Right cardiac atrium (tissue), 5 donors: Measurements from ENCODE around the gene ISG15. TPM values are rescaled to one million over a fixed set of nuclear protein-coding genes. Genes with fewer than 3 reads are reported as not detected.
"Not testable (repeated sequence)": the region's sequence is repeated elsewhere in the genome, so short reads cannot be mapped to it uniquely, and the experiment has no call there.

Source experiments
- ATAC-seq, 2 donors: fragments of 200-7000 bp; cut with Tn5 transposase; one replicate each; pipeline versions ENCODE4 v1.8.0 to v1.9.1; 2020; ENCODE audit warnings: moderate library complexity in 2 of 2, mild to moderate bottlenecking in 1 of 2
- DNase-seq, 3 donors: peaks; one replicate each; pipeline ENCODE4 v3.0.0-alpha.2; 2020
- H3K27ac ChIP-seq: one replicate; pipeline ENCODE4 v1.5.1; 2013; ENCODE audit warnings: mild to moderate bottlenecking, low read length, control low read depth, moderate library complexity
- H3K27me3 ChIP-seq: one replicate; pipeline ENCODE4 v1.6.1; 2013; ENCODE audit not compliant: control insufficient read depth, insufficient read depth
- H3K4me1 ChIP-seq: one replicate; pipeline ENCODE4 v1.6.1; 2013; ENCODE audit warnings: low read length; ENCODE audit not compliant: control insufficient read depth, insufficient read depth
- H3K4me3 ChIP-seq: one replicate; pipeline ENCODE4 v1.5.1; 2013; ENCODE audit warnings: low read length, control low read depth
- H3K9me3 ChIP-seq: one replicate; pipeline ENCODE4 v1.6.1; 2013; ENCODE audit warnings: low read length; ENCODE audit not compliant: control insufficient read depth
- WGBS: extraction: QIAGEN DNeasy Blood & Tissue Kit; methylation state at CpG from one replicate; pipeline ENCODE4 v1.1.7; 2013; 5-methylcytosine and 5-hydroxymethylcytosine counted together
- intact Hi-C, 4 donors: fragments of 100-400 bp; cut with DNase I; formaldehyde crosslinking; loops; one replicate each; pipeline versions ENCODE4 v1.11.0 to v1.14.0; 2022 to 2023
- polyA plus RNA-seq: library from polyadenylated mRNA; stranded (reverse); fragments of 200-250 nt; gene quantifications from one replicate; pipeline ENCODE4 v1.2.3, GENCODE V29; 2013
- total RNA-seq, 4 donors: library from RNA; stranded (reverse); fragmentation: NEBNext Ultra II Directional; extraction: Animal tissue kit (Norgen Biotek cat#: 25700); gene quantifications; one replicate each; pipeline ENCODE4 v1.2.1, GENCODE V29; 2021
- donor health status: healthy with polysubstance abuse.
- donor health status: DM: no; HTN: yes; CAD: no.
- donor health status: DM: no; HTN: no; CAD: no.
- donor health status: DM: no; HTN: yes; CAD: no; lungs with severe emphysema.
- donor health status: DM: yes; HTN: yes; CAD: no.

The ISG15 gene
- total and polyA plus RNA-seq, 5 donors = 16.1 to 65.5 (median 24.8) TPM

GRCh38 chr1:1017397-1018320 lies 4.4 kb downstream of the ISG15 start:
- H3K27ac ChIP-seq, H3K9me3 ChIP-seq, H3K4me3 ChIP-seq, DNase-seq, ATAC-seq, intact Hi-C loops, H3K27me3 ChIP-seq, H3K4me1 ChIP-seq: not testable (repeated sequence)
- 83% methylated on average over 17 of the region's 17 CpGs for WGBS

DNA sequence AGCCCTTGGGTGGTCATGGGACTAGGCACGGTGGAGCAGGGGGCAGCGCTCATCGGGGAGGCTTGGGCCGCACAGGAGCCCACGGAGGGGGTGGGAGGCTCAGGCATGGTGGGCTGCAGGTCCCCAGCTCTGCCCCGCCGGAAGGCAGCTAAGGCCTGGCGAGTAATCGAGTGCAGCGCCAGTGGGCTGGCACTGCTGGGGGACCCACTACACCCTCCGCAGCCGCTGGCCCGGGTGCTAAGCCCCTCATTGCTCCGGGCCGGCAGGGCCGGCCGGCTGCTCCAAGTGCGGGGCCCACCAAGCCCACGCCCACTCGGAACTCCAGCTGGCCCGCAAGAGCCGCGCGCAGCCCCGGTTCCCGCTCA lies 5.0 kb downstream of the ISG15 start:
- peak; percentile 17 to 66 (median 57) for DNase-seq
- intact Hi-C loops, H3K27me3 ChIP-seq, H3K27ac ChIP-seq, ATAC-seq, H3K4me3 ChIP-seq, H3K4me1 ChIP-seq, H3K9me3 ChIP-seq: not testable (repeated sequence)
- WGBS = 92% methylated on average over 26 of the region's 26 CpGs

- Histone ChIP-seq H3K4me3 (peak overlapping the region; percentile 93), H3K27me3 (no peaks in the 10 kb centered on the region), H3K27ac (peak overlapping the region; percentile 79), H3K4me1 (no peaks in the 10 kb centered on the region), H3K9me3 (no peaks in the 10 kb centered on the region)
- DNase-seq (peak; percentile 88 to 95 (median 95)), ATAC-seq (peak; percentile 81 to 91)
- intact Hi-C loops = no loop called here
- 2% methylated on average over 83 of the region's 91 CpGs for WGBS
Observed at GRCh38 chr1:1019122-1019999, 6.1 kb downstream of the ISG15 start.

- H3K4me1 ChIP-seq = no peaks in the 10 kb centered on the region
- no peaks in the 10 kb centered on the region for H3K9me3 ChIP-seq
Observed at GRCh38 chr1:1020000-1020404, 6.7 kb downstream of the ISG15 start, which contains the start of gene AGRN. Gene AGRN, plus strand, starts transcription at chr1:1020120. Its CDS starts 53 bp downstream, at chr1:1020173.

GRCh38 chr1:1020415-1021009 lies 7.2 kb downstream of the ISG15 start:
- DNase-seq (no peak), ATAC-seq (peak in 1 of 2 donors; percentile 1)
- no peaks in the 10 kb centered on the region for H3K9me3 ChIP-seq
- H3K27ac ChIP-seq = no peak overlapping the region
- H3K27me3 ChIP-seq = no peaks in the 10 kb centered on the region
- intact Hi-C loops = no loop called here
- peak overlapping the region; percentile 93 for H3K4me3 ChIP-seq
- WGBS = under 1% methylated on average over 56 of the region's 59 CpGs
- no peaks in the 10 kb centered on the region for H3K4me1 ChIP-seq

More at GRCh38 chr1:1020000-1020404, 6.7 kb downstream of the ISG15 start, which contains the start of gene AGRN:
- ATAC-seq (peak; percentile 12 to 37), DNase-seq (peak in 2 of 3 donors; percentile 80 to 84)
- peak within 1 kb of the TSS; percentile 79 for H3K27ac ChIP-seq
- no peaks in the 10 kb centered on the region for H3K27me3 ChIP-seq
- WGBS = 0% methylated on average over 53 of the region's 58 CpGs
- intact Hi-C loops = no loop called here
- H3K4me3 ChIP-seq = peak within 1 kb of the TSS; percentile 93

DNA sequence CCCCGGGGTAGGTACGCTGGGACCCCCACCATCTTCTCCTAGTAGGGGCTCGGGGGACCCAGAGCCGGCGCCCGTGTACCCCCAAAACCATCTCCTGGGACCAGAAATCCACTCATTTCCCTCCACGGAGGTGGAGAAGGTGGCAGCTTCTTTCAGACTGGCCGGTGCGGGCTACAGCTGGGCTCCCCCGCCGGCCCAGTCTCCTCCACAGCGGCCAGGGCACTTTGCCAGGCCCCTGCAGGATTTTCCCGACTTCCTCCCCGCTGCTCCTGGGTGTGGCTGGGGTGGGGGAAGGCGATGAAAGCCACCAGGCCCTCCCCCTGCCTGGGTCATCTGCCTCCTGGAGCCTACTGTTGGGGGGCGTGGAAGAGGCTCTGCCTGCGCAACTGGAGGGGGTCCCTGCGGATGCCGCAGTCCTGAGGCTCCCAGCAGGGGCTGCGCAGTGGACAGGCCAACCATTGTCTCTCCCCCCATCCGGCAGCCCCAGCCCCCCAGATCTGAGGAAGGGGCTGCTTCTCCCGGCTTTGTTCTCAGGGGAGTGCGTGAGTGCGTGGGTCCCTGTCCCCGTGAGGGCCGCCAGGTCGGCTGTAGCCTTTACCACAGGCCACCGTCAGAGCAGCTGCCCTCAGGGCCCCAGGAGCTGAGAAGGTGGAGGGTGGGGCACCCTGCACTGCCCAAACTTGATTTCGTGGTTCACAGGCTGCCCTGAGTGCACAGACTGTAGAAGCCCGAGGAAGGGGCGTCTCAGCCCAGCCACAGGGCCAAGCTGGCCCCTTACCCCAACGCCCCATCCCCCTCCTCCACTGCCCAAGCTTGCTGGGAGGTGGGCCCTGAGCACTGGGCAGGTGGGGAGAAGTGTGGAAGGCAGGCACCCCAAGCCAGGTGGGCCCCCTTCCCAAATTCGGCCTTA lies 8.0 kb downstream of the ISG15 start:
- peak; percentile 20 to 55 for ATAC-seq
- Histone ChIP-seq H3K27ac (no peak overlapping the region), H3K4me3 (peak overlapping the region; percentile 93), H3K9me3 (no peaks in the 10 kb centered on the region), H3K27me3 (no peaks in the 10 kb centered on the region), H3K4me1 (no peaks in the 10 kb centered on the region)
- peak; percentile 85 to 92 (median 92) for DNase-seq
- WGBS = 31% methylated on average over 33 of the region's 33 CpGs
- intact Hi-C loops = no loop called here

DNA sequence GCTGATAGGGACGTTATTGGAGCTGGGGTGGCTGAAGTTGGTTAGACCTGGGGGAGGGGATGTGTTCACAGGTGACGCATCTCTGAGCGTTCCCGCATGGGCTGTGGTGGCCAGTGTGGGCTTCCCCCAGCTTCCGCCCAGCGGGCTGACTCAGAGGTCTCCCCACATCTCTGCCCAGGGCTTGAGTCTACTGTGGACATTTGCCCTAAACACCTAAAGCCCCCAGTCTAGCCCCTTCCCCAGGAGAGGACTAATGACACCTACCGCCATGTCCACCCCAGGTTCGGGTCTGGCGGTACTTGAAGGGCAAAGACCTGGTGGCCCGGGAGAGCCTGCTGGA lies 8.6 kb downstream of the ISG15 start:
- DNase-seq (peak in 1 of 3 donors; percentile 35), ATAC-seq (no peak)
- no peaks in the 10 kb centered on the region for H3K27me3 ChIP-seq
- H3K27ac ChIP-seq = no peak overlapping the region
- no peak overlapping the region for H3K4me3 ChIP-seq
- WGBS = 94% methylated on average over 10 of the region's 10 CpGs
- no peaks in the 10 kb centered on the region for H3K4me1 ChIP-seq
- no peaks in the 10 kb centered on the region for H3K9me3 ChIP-seq
- intact Hi-C loops = no loop called here

GRCh38 chr1:1022302-1023009 lies 9.2 kb downstream of the ISG15 start:
- WGBS = 75% methylated on average over 27 of the region's 27 CpGs
- no peak for ATAC-seq

DNA sequence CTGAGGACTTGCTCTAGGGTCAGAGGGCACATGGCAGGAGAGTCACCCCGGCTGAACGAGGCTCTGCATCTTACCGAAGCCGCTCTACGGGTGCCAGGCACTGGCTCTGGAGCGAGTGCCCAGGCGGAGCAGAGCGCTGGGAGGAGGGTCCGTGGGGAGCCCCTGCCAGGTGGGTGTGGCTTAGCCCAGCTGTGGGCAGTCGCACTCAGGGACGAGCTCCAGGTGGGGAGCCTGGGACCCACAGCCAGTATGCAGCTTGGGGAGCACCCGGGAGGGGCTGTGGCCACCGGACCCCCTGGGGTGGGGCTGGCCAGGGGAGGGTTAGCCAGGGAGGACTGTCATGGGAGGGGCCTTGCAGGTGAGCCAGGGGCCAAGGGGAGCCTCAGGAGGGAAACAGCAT lies 10.4 kb downstream of the ISG15 start:
- intact Hi-C loops = no loop called here
- Histone ChIP-seq H3K9me3 (no peaks in the 10 kb centered on the region), H3K4me3 (no peak overlapping the region), H3K27ac (no peak overlapping the region), H3K27me3 (no peaks in the 10 kb centered on the region), H3K4me1 (no peaks in the 10 kb centered on the region)
- no peak for ATAC-seq
- 77% methylated on average over 13 of the region's 13 CpGs for WGBS
- DNase-seq = peak in 2 of 3 donors; percentile 60 to 61

More at GRCh38 chr1:1022302-1023009, 9.2 kb downstream of the ISG15 start:
- Histone ChIP-seq H3K27me3 (no peaks in the 10 kb centered on the region), H3K4me1 (no peaks in the 10 kb centered on the region), H3K4me3 (no peak overlapping the region), H3K9me3 (no peaks in the 10 kb centered on the region), H3K27ac (no peak overlapping the region)
- intact Hi-C loops = no loop called here
- peak in 1 of 3 donors; percentile 60 for DNase-seq
